HepG2 (cell line): ENCODE data around the gene GATD1. TPM values are rescaled to one million over a fixed set of nuclear protein-coding genes. Genes with fewer than 3 reads are reported as not detected.
A peak's percentile ranks its signal among the peaks of the same experiment; 100 is the strongest.

Source experiments
- AGO2 ChIP-seq: fragments of 200-400 bp; formaldehyde crosslinking; optimal IDR thresholded peaks from 2 replicates; pipeline ENCODE3; 2017; ENCODE audit warnings: mild to moderate bottlenecking, low read depth, low read length, moderate library complexity
- ARNT2 ChIP-seq: sonication (generic); formaldehyde crosslinking; IDR thresholded peaks from 2 replicates; pipeline ENCODE4 v1.8.0; 2022; ENCODE audit warnings: mild to moderate bottlenecking, low read depth, missing genetic modification reagents, moderate library complexity
- CREB1 ChIP-seq, 2 experiments: fragments of 450-650 bp in 1 of 2; IDR thresholded peaks; 2 replicates each; pipeline ENCODE4 v1.6.1; 2016 to 2017; ENCODE audit warnings: control low read depth in 1 of 2, mild to moderate bottlenecking in 1 of 2, missing compliant biosample characterization in 1 of 2, missing genetic modification characterization in 1 of 2
- DNMT3B ChIP-seq: conservative IDR thresholded peaks from 2 replicates; pipeline ENCODE4 v1.6.1; 2016; ENCODE audit warnings: missing biosample characterization, control low read depth
- EHMT2 ChIP-seq: fragments of 200-600 bp; sonication (generic); IDR thresholded peaks from 2 replicates; pipeline ENCODE4 v1.7.0; 2017; ENCODE audit warnings: antibody characterized with exemption, low read depth, low read length, borderline replicate concordance
- HBP1 ChIP-seq: IDR thresholded peaks from 2 replicates; pipeline ENCODE4 v1.6.1; 2016; ENCODE audit warnings: low read depth, control low read depth
- HMGXB4 ChIP-seq, 2 experiments: sonication (generic) in 1 of 2; formaldehyde crosslinking in 1 of 2; IDR thresholded peaks; 2 replicates each; pipeline versions ENCODE4 v1.4.0 to v1.6.1; 2018 to 2020; ENCODE audit warnings: missing genetic modification reagents in 2 of 2, borderline replicate concordance in 1 of 2, low read depth in 1 of 2, mild to moderate bottlenecking in 1 of 2, missing biosample characterization in 1 of 2
- MAX ChIP-seq: IDR thresholded peaks from 2 replicates; pipeline ENCODE4 v1.6.1; 2012; ENCODE audit warnings: inconsistent platforms
- MAZ ChIP-seq, 2 experiments: sonication (generic) in 1 of 2; formaldehyde crosslinking in 1 of 2; IDR thresholded peaks; 2 replicates each; pipeline versions ENCODE4 v1.5.0 to v1.6.1; 2012 to 2020; ENCODE audit warnings: low read depth in 2 of 2, mild to moderate bottlenecking in 2 of 2, borderline replicate concordance in 1 of 2, improper control_type of control experiment in 1 of 2, low read length in 1 of 2, missing genetic modification reagents in 1 of 2, moderate library complexity in 1 of 2
- POLR2AphosphoS5 ChIP-seq: IDR thresholded peaks from 2 replicates; pipeline ENCODE4 v1.6.1; 2012; ENCODE audit warnings: low read depth, low read length
- RAD51 ChIP-seq: fragments of 450-650 bp; IDR thresholded peaks from 2 replicates; pipeline ENCODE4 v1.6.1; 2016; ENCODE audit warnings: borderline replicate concordance
- RFX3 ChIP-seq: IDR thresholded peaks from 2 replicates; pipeline ENCODE4 v1.6.1; 2016; ENCODE audit warnings: missing biosample characterization, missing genetic modification reagents
- SMAD1 ChIP-seq: sonication (generic); formaldehyde crosslinking; IDR thresholded peaks from 2 replicates; pipeline ENCODE4 v1.4.0; 2020; ENCODE audit warnings: missing genetic modification reagents, low read depth, mild to moderate bottlenecking, borderline replicate concordance
- TAF1 ChIP-seq: sonication (generic); formaldehyde crosslinking; IDR thresholded peaks from 2 replicates; pipeline ENCODE4 v1.4.0; 2020; ENCODE audit warnings: missing genetic modification reagents
- TFAP4 ChIP-seq: sonication (generic); IDR thresholded peaks from 2 replicates; pipeline ENCODE4 v1.6.1; 2016; ENCODE audit warnings: low read depth, borderline replicate concordance
- TGIF2 ChIP-seq: IDR thresholded peaks from 2 replicates; pipeline ENCODE4 v1.6.1; 2016; ENCODE audit warnings: control low read depth, missing compliant biosample characterization
- ZBTB14 ChIP-seq: sonication (generic); formaldehyde crosslinking; IDR thresholded peaks from 2 replicates; pipeline ENCODE4 v1.4.0; 2020; ENCODE audit warnings: missing genetic modification reagents
- ZNF143 ChIP-seq: sonication (generic); formaldehyde crosslinking; IDR thresholded peaks from 2 replicates; pipeline ENCODE4 v1.4.0; 2020; ENCODE audit warnings: missing genetic modification reagents
- ZNF512B ChIP-seq: sonication (generic); formaldehyde crosslinking; IDR thresholded peaks from 2 replicates; pipeline ENCODE4 v1.5.1; 2020; ENCODE audit warnings: missing genetic modification reagents, mild to moderate bottlenecking, borderline replicate concordance
- ZNF546 ChIP-seq: sonication (generic); formaldehyde crosslinking; conservative IDR thresholded peaks from 2 replicates; pipeline ENCODE4 v1.8.1; 2023; ENCODE audit warnings: mild to moderate bottlenecking, missing genetic modification reagents
- polyA plus RNA-seq, 8 experiments: library from polyadenylated mRNA; depleted of rRNA in 3 of 8; stranded (reverse) in 7 of 8; unstranded in 1 of 8; fragments of >200 nt; fragmentation: Illumina TruSeq in 4 of 8; extraction: Trizol in 4 of 8; gene quantifications; 2 replicates each; pipeline versions ENCODE4 v1.2.1 to v1.2.3, GENCODE V29; 2011 to 2016; ENCODE audit warnings: low read depth in 4 of 8, missing spikeins in 1 of 8, mixed read lengths in 1 of 8; ENCODE audit not compliant: insufficient read depth in 1 of 8
- total RNA-seq, 5 experiments: library from RNA; depleted of rRNA; stranded (reverse); fragments of >200 nt; fragmentation: Illumina TruSeq; extraction: Trizol; gene quantifications; 2 replicates each; pipeline ENCODE4 v1.2.3, GENCODE V29; 2016; ENCODE audit warnings: low read depth in 1 of 5

Gene GATD1
- total and polyA plus RNA-seq, 2 of the 13 experiments (the other 11 are each of a cell fraction or from before 2014, with no cell fraction given): 31.3 to 60.5 TPM

GRCh38 chr11:729492-730074 is 47.7 kb downstream of the GATD1 start (continued):
- TF ChIP-seq ZNF512B (CRISPR knock-in tag) (no peak; the same call in 1 of the 2 replicates), DNMT3B (CRISPR knock-in tag) (no peak), EHMT2 (no peak), MAZ (IDR thresholded peaks at IDR 0.05; ENCODE audit: borderline replicate concordance, low read depth, low read length) (peak; percentile 43; the same call in 1 of the 2 replicates), MAZ (CRISPR knock-in tag; IDR thresholded peaks at IDR 0.05; ENCODE audit: low read depth) (no peak), SMAD1 (CRISPR knock-in tag) (no peak), TFAP4 (peak; percentile 60; the same call in 1 of the 2 replicates), TGIF2 (no peak), CREB1 (IDR thresholded peaks at IDR 0.05) (no peak), CREB1 (CRISPR knock-in tag; IDR thresholded peaks at IDR 0.05) (no peak), ZBTB14 (CRISPR knock-in tag) (0 out of 2 replicates have a peak, but pooled peaks have one; percentile 15), POLR2AphosphoS5 (0 out of 2 replicates have a peak, but pooled peaks have one; percentile 43), HMGXB4 (CRISPR knock-in tag; IDR thresholded peaks at IDR 0.05; ENCODE audit: borderline replicate concordance in 1 of 2, low read depth in 1 of 2) (no peak), ZNF143 (CRISPR knock-in tag) (no peak), TAF1 (peak; percentile 48; the same call in 1 of the 2 replicates), RFX3 (CRISPR knock-in tag) (no peak), ZNF546 (CRISPR knock-in tag) (no peak), ARNT2 (0 out of 2 replicates have a peak, but pooled peaks have one; percentile 56), MAX (no peak), RAD51 (no peak), HBP1 (no peak), AGO2 (peak; percentile 82)
